HG02840 (cell line): ENCODE measurements around the gene FCGR2B.
"Not testable (repeated sequence)": the region's sequence is repeated elsewhere in the genome, so short reads cannot be mapped to it uniquely, and the experiment has no call there.

Experiments used
- ATAC-seq: cut with Tn5 transposase; IDR thresholded peaks from one replicate; pipeline ENCODE4 v1.9.1; 2021; ENCODE audit warnings: mild to moderate bottlenecking, moderate library complexity, moderate number of reproducible peaks; ENCODE audit not compliant: unreplicated experiment, low FRiP score

Gene FCGR2B

GRCh38 chr1:161698302-161698701 lies 35.4 kb downstream of the FCGR2B start:
- ATAC-seq, result not testable (repeated sequence)

DNA sequence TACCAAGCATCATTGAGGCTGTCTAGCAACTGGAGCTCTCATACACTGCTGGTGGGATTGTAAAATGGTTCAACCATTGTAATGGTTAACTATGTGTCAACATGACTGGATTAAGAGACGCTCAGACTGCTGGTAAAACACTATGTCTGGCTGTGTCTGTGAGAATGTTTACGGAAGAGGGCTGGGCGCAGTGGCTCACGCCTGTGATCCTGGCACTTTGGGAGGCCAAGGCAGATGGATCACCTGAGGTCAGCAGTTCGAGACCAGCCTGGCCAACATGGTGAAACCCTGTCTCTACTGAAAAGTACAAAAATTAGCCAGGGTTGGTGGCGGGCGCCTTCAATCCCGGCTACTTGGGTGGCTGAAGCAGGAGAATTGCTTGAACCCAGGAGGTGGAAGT lies 39.3 kb downstream of the FCGR2B start:
- ATAC-seq, result no peak

DNA sequence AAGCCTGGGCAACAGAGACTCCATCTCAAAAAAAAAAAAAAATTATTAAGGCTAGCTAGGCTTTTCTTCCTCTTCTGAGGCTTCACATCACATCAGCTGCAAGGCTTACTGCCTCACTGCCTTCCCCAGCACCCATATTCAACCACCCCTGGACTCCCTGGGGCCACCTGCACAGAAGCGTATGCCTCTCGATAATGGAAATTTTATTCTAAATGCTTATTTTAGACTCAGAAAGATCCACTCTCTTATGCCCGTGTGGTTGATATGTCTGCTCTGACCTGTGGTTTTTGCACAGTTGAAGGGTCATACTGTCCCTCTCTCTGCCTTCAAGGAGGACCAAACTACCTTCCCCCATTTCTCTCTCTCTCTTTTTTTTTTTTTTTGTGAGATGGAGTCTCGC lies 42.6 kb downstream of the FCGR2B start:
- ATAC-seq, result no peak

GRCh38 chr1:161706113-161706481 lies 43.2 kb downstream of the FCGR2B start:
- no peak for ATAC-seq

DNA sequence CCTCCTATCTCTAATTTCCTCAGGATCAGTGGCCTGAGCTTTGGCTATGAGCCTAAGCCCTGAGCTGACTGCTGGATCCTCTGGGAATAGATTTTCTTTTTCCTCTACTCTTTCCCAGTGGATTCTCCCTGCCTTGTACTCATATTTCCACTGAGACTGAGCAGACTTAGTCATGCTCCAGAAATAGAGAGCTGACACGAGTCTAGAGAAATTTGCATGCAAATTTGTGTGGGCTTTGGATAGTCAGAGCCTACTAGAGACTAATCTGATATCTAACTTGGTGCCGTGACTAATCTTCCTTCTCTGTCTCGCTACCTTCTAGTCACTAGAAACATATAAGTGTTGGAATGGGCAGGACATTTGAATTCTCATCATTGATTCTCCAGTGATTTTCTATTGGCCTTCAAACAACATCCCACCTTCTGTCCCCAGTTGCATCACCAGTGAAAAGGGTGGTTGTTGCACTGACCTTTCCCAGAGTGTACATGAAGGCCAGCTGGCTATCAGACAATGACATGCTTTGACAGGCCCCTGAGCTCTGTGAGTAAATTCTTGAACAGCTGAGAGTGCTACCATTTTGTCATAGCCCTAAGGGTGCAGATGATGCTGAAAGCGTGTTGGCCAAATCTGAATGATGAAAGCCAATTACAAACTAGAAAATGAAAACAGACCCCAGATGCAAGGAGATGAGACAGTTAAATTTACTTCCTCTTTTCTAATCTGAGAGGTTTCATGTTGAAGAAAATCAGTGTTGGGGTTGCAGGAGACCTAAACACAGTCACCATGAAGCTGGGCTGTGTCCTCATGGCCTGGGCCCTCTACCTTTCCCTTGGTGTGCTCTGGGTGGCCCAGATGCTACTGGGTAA lies 43.8 kb downstream of the FCGR2B start, which contains the start of gene FCRLA:
Gene FCRLA (plus strand): TSS at position 748 of the 866 bp plus-strand sequence. CDS start 36 bp downstream, at position 784.
- ATAC-seq, result peak; percentile 53

- ATAC-seq, result no peak
Observed at GRCh38 chr1:161707503-161707902, 44.6 kb downstream of the FCGR2B start.

DNA sequence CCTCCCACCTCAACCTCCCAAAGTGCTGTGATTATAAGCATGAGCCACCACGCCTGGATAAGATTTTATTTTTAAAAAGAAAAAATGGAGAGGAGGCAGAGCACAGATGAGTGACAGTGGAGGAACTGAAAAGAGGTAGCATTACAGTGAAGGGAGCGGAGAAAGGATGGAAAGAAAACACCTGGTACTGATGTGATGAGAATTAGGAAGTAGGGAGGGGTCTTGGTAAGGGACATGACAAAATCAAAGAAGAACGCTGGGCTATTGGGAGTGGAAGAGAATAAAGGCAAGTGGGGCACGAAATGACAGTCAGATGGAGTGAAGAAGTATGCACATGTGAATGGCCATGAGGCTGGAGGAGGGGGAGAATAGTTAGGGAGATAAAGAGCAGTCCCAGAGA lies 46.4 kb downstream of the FCGR2B start:
- no peak for ATAC-seq

GRCh38 chr1:161710560-161710959 lies 47.6 kb downstream of the FCGR2B start:
- ATAC-seq, result no peak

DNA sequence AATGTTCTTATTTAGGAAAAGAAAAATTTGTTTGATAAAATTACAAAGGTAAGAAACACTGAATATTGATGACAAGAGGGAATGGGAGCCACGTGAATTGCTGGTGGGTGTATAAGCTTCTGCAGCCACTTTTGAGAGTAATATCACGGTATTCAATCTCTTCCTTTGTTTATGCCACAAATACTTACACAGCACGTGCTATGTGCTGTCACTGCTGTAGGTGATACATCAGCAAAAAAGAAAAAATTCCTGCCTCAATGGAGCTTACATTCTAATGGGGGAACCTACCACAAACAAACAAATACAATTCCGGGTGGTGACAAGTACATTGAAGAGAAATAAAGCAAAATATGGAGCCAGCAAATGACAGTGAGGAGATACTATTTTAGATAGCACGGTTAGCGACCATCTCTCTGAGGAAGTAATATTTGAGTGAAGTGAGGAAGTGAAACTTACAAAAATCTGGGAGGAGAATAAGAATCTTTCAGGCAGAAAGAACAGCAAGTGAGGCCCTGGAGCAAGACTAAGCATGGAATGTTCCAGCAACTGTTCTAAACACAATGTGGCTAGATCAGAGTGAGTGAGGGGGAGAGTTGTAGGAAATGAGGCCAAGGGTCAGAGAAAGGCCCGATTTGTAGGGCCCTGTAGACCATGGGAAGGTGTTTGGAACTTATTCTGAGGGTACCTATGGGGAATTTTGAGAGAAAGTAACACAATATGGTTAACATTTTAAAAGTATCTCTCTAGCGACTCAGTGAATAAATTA lies 55.8 kb downstream of the FCGR2B start:
- no peak for ATAC-seq

GRCh38 chr1:161719325-161719611 lies 56.3 kb downstream of the FCGR2B start:
- ATAC-seq, result no peak

- no peak for ATAC-seq
Observed at GRCh38 chr1:161720422-161720821, 57.5 kb downstream of the FCGR2B start.

DNA sequence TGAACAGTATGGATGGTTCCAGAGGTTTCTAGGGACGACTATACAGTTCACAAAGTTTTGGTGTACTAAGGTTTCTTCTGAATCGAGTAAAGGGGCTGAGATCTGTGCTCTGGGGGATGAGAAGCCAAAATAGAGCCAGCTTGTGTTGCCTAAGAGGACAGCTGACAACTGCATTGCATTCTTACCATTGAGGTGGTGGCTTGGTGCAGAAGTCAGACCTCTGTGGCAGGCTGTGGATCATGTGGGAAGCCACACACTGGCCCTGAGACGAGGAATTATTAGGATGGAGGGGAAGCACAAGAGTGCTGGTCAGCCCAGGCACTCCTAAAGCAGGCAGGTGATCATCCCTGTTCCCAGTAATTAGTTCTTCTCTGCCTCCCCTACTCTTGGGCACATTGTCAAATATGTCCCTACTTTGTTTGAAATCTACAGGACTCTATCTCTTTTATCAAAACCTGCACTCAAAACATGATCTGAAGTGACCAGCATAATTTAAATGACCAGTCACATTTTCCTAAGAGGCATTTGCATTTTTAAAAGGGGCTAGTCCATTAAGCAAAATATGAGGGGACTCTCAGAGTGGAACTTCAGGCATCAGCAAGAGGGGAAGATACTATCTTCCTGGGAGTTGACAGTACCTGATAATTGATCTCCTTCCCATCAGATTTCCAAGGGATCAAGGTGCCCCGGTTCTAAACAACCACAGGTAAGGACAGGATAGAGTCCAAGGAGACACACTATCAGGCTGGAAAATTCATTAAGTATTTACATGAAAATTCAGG lies 58.2 kb downstream of the FCGR2B start, which contains the start of gene FCRLB:
Gene FCRLB (plus strand): TSS at position 589 of the 782 bp plus-strand sequence. CDS start 1,129 bp downstream, outside the sequence.
- ATAC-seq, result no peak

DNA sequence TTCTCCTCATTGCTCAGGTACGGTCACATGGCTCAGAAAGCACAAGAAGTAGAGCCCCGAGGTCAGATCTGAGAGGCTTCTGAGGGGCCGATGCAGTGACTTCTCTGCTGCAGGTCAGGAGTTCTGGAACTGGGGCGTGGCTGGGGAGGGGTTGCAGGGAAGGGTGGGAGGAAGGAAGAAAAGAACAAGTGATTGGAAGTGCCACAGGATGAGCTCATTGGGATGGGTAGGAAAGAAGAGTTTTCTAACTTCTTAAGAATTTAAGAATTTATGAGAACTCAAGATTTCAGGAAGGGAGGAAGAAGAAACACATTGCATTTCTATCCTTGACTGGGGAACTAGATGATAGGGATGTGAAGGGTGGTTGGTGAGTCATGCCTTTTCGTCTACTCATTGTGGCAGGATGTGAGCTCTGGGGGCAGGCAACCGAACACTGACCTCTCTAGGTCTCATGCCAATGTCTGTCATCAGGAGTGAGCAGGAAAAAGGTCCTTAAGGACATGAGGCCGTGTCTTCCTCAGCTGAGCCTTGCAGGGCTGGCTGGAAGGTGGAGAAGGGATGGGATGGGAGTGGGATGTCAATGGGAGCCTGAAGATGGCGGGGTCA lies 58.9 kb downstream of the FCGR2B start:
- no peak for ATAC-seq

DNA sequence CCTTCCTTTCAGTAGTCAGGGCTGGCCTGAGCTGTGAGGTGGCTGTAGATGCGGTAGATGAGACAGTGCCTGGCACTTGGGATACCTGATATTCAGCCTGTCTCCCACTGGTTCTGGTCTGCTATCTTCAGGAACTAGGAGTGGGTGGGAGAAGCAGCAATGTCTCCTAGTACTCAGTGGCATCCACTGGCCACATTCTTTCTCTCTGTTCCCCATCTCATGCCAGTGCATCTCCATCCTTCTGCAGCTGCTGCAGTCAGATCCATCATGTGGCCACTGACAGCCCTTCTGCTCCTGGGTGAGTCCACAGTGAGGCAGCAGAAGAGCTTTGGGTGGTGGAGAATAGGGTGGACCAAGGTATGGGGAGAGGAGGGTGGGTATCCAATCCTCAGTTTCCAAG lies 59.5 kb downstream of the FCGR2B start:
- ATAC-seq, result no peak

DNA sequence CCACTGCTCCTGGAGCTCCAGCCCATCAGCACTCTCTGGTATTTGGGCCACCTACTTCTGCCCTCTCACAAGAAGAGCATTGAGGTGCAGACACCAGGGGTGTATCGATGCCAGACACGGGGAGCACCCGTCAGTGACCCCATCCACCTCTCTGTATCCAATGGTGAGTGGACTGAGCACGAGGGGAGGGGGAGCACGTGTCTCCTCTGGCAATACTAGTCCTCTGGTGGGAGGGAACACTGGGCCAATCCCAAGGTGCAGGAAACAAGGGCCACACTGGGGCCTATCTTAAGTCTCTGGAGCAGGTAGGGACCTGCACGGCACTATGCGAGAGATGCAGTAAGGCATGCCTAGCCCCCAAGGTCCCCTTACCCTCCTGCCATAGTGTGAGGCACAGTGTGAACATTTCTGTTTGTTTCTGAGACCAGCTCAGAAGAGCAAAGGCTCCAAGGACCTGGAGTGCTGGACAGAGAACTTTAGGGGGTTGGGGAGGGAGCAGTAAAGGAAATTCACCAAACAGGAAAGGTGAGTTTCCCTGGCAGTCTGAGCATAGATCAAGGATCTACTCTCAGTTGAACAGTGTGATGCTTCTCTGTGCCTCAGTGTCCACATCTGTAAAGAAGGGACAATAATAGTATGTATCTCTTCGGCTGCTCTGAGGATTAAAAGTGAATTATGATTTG lies 60.7 kb downstream of the FCGR2B start:
- no peak for ATAC-seq

GRCh38 chr1:161725258-161725907 lies 62.4 kb downstream of the FCGR2B start:
- not testable (repeated sequence) for ATAC-seq

- ATAC-seq, result peak; percentile 19
Observed at GRCh38 chr1:161725908-161726472, 63.0 kb downstream of the FCGR2B start.

- peak; percentile 45 for ATAC-seq
Observed at GRCh38 chr1:161726473-161727255, 63.7 kb downstream of the FCGR2B start.
